Measurements from ENCODE around the gene ADSL. TPM values are rescaled to one million over a fixed set of nuclear protein-coding genes. Genes with fewer than 3 reads are reported as not detected.
A peak's percentile ranks its signal among the peaks of the same experiment; 100 is the strongest.

The ADSL gene
- total RNA-seq, 3 donors from 2014 or later (not counting 1 experiment from before 2014, with no cell fraction given), result 31.3 to 49.8 (median 41.2) TPM

- Mint-ChIP-seq H3K27ac (peak overlapping the region; percentile 72 to 79), H3K4me3 (peak overlapping the region; percentile 61), H3K9me3 (no peaks in the 10 kb centered on the region), H3K36me3 (peaks cover 11% of the 10 kb centered on the region), H3K27me3 (ENCODE audit: low read depth in 2 of 2) (no peaks in the 10 kb centered on the region), H3K4me1 (peaks cover 10 to 27% of the 10 kb centered on the region in 2 donors)
- H3K27me3 ChIP-seq (ENCODE audit: control insufficient read depth, insufficient read depth, low read length), result no peaks in the 10 kb centered on the region
- ATAC-seq, result peak; percentile 58 to 73 (median 62)
- peaks cover 24% of the 10 kb centered on the region for H3K4me1 ChIP-seq (ENCODE audit: control insufficient read depth, insufficient read depth, low read length)
- H3K4me3 ChIP-seq (ENCODE audit: low read length), result no peak overlapping the region
- DNase-seq, result peak in 1 of 2 donors; percentile 82
- WGBS (ENCODE audit: insufficient coverage), result 53% methylated on average over 15 of the region's 19 CpGs
- no peak for TF ChIP-seq CTCF (IDR thresholded peaks at IDR 0.05)
- intact Hi-C loops (cut with micrococcal nuclease), result no loop called here
- H3K27ac ChIP-seq (ENCODE audit: low read length), result peak overlapping the region; percentile 59
- H3K9me3 ChIP-seq (ENCODE audit: control insufficient read depth, insufficient read depth, low read length), result no peaks in the 10 kb centered on the region
- H3K36me3 ChIP-seq (ENCODE audit: control insufficient read depth, insufficient read depth, low read length), result peaks cover 38% of the 10 kb centered on the region
Measured at GRCh38 chr22:40324468-40325305, 21.6 kb upstream of the ADSL start.

DNA sequence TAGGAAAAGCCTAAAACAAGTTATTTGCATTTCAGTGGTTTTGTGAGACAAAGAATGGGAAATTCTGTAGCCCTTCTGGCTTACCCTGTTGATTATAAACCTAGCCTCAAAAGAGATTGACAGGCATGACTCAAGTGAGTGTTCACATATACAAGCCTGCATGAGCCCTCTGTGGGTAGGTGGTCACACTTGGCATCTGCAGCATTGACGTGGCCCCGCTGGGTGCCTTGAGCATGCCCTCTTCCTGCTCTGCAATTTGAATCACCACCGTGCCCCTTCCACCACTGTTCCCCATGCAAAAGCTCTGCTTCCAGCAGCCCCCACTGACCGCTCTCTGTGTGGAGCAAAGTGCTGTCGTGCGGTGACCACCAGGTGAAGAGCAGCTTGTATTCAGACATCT, 21.0 kb upstream of the ADSL start:
- Mint-ChIP-seq H3K27me3 (ENCODE audit: low read depth in 2 of 2) (no peaks in the 10 kb centered on the region), H3K27ac (peak overlapping the region; percentile 72 to 79), H3K9me3 (no peaks in the 10 kb centered on the region), H3K4me1 (peaks cover 15 to 31% of the 10 kb centered on the region in 2 donors), H3K36me3 (peaks cover 11% of the 10 kb centered on the region), H3K4me3 (no peak overlapping the region)
- peaks cover 36% of the 10 kb centered on the region for H3K36me3 ChIP-seq (ENCODE audit: control insufficient read depth, insufficient read depth, low read length)
- peak; percentile 31 to 58 (median 37) for ATAC-seq
- H3K4me3 ChIP-seq (ENCODE audit: low read length), result no peak overlapping the region
- H3K4me1 ChIP-seq (ENCODE audit: control insufficient read depth, insufficient read depth, low read length), result peaks cover 26% of the 10 kb centered on the region
- WGBS (ENCODE audit: insufficient coverage), result 67% methylated on average over 6 of the region's 6 CpGs
- DNase-seq, result peak in 1 of 2 donors; percentile 73
- TF ChIP-seq CTCF (IDR thresholded peaks at IDR 0.05), result no peak
- peak overlapping the region; percentile 59 for H3K27ac ChIP-seq (ENCODE audit: low read length)
- H3K9me3 ChIP-seq (ENCODE audit: control insufficient read depth, insufficient read depth, low read length), result no peaks in the 10 kb centered on the region
- intact Hi-C loops (cut with micrococcal nuclease), result no loop called here
- H3K27me3 ChIP-seq (ENCODE audit: control insufficient read depth, insufficient read depth, low read length), result no peaks in the 10 kb centered on the region

DNA sequence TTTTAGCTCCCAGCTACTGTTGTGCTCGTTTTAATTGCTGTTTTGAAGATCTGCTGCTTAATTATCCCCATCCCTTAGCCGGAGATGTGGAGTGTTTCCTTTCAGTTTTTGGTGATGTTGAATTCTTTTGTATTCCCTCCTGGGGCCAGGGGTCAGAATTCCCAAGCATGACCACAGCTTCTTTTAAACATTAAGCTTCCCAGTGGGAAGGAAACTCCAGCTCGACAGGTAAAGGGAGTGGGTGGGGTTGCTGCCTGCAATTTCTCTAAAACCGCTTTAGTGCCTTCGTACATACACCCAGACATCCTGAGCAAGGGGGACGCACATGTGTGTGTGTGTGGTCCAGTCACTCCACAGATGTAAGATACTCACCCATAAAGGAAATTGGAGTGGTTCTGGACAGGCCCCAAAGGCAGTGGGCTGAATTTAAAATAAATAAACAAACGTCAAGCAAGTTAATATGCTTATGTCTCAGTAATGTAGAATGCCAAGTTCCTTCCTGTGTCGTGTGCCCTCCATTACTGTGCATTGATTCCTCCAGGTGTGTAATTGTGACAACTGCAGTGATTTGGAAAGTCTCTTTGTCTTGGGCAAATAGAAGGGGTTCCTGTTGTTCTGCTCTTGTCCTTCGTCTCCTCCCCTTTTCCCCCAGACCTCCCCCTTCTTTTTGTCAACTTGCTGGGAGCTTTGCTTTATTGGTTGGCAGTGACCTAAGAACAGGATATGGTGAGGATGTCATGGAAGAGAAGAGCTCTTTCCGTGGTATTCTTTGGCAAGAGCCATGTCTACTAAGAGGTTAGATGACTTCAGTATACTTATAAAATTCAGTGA, 19.2 kb upstream of the ADSL start:
- 91% methylated on average over 3 of the region's 10 CpGs for WGBS (ENCODE audit: insufficient coverage)
- Histone ChIP-seq H3K27ac (ENCODE audit: low read length) (no peak overlapping the region), H3K27me3 (ENCODE audit: control insufficient read depth, insufficient read depth, low read length) (no peaks in the 10 kb centered on the region), H3K36me3 (ENCODE audit: control insufficient read depth, insufficient read depth, low read length) (peaks cover 18% of the 10 kb centered on the region), H3K9me3 (ENCODE audit: control insufficient read depth, insufficient read depth, low read length) (no peaks in the 10 kb centered on the region), H3K4me1 (ENCODE audit: control insufficient read depth, insufficient read depth, low read length) (peaks cover 26% of the 10 kb centered on the region), H3K4me3 (ENCODE audit: low read length) (no peak overlapping the region)
- TF ChIP-seq CTCF (IDR thresholded peaks at IDR 0.05), result no peak
- no peaks in the 10 kb centered on the region for H3K9me3 Mint-ChIP-seq
- peaks cover 18 to 32% of the 10 kb centered on the region in 2 donors for H3K4me1 Mint-ChIP-seq
- H3K27me3 Mint-ChIP-seq (ENCODE audit: low read depth in 2 of 2), result no peaks in the 10 kb centered on the region
- intact Hi-C loops (cut with micrococcal nuclease), result no loop called here
- ATAC-seq (no peak), DNase-seq (peak in 1 of 2 donors; percentile 50)
- no peak overlapping the region for H3K4me3 Mint-ChIP-seq
- H3K36me3 Mint-ChIP-seq, result peaks cover 9% of the 10 kb centered on the region
- H3K27ac Mint-ChIP-seq, result peak overlapping the region; percentile 55 to 66
